SK-N-SH (cell line): Measurements from ENCODE around the gene AHNAK2. TPM values are rescaled to one million over a fixed set of nuclear protein-coding genes. Genes with fewer than 3 reads are reported as not detected.

ENCODE experiments used
- CTCF ChIA-PET: fragments of 300-600, 350-600 bp; formaldehyde crosslinking; extraction: SDS; loops from one replicate; lab custom pipeline; 2021; lab: Yijun Ruan, JAX
- POLR2A ChIA-PET: fragments of 350-600 bp; sonication (Branson Sonifier 250); formaldehyde crosslinking; extraction: SDS; loops from one replicate; lab custom pipeline; 2020; ENCODE audit warnings: antibody characterized with exemption, inconsistent platforms; lab: Yijun Ruan, JAX
- DNase-seq: peaks from one replicate; pipeline ENCODE4 v3.0.0; 2012
- H2AFZ ChIP-seq: fragments of 200-600 bp; sonication (generic); 2 replicates; pipeline ENCODE4 v1.8.1; 2016; ENCODE audit warnings: antibody characterized with exemption, mild to moderate bottlenecking, low read depth
- H3F3A ChIP-seq: fragments of 200-600 bp; sonication (generic); replicated peaks from 2 replicates; pipeline ENCODE3; 2016; ENCODE audit warnings: antibody characterized with exemption, mild to moderate bottlenecking; ENCODE audit not compliant: insufficient read depth
- H3K27ac ChIP-seq, 2 experiments: fragments of 200-500 bp in 1 of 2; fragments of 200-600 bp in 1 of 2; sonication (Bioruptor generic) in 1 of 2; sonication (generic), shearing (Covaris generic) in 1 of 2; 2 replicates each; pipeline versions ENCODE4 v1.5.1 to v1.6.1; 2014 to 2016; ENCODE audit warnings: low read depth in 2 of 2, inconsistent platforms in 1 of 2, low read length in 1 of 2, mild to moderate bottlenecking in 1 of 2, mixed read lengths in 1 of 2
- H3K27me3 ChIP-seq: fragments of 200-600 bp; sonication (generic), shearing (Covaris generic); 2 replicates; pipeline ENCODE4 v1.6.1; 2016; ENCODE audit warnings: mixed run types; ENCODE audit not compliant: insufficient read depth
- H3K36me3 ChIP-seq, 2 experiments: fragments of 200-500 bp in 1 of 2; fragments of 200-600 bp in 1 of 2; sonication (Bioruptor generic) in 1 of 2; sonication (generic) in 1 of 2; replicated peaks in 1 of 2; 2 replicates each; pipeline versions ENCODE3 to v1.5.1; 2014 to 2016; ENCODE audit warnings: low read length in 1 of 2, mild to moderate bottlenecking in 1 of 2; ENCODE audit not compliant: insufficient read depth in 2 of 2, control insufficient read depth in 1 of 2
- H3K4me1 ChIP-seq, 2 experiments: fragments of 200-500 bp in 1 of 2; fragments of 200-600 bp in 1 of 2; sonication (Bioruptor generic) in 1 of 2; sonication (generic), shearing (Covaris generic) in 1 of 2; 2 replicates each; pipeline versions ENCODE4 v1.5.1 to v1.6.1; 2014 to 2016; ENCODE audit warnings: low read depth in 1 of 2, low read length in 1 of 2, mixed run types in 1 of 2; ENCODE audit not compliant: insufficient read depth in 2 of 2, control insufficient read depth in 1 of 2
- H3K4me2 ChIP-seq: fragments of 200-600 bp; sonication (generic), shearing (Covaris generic); 2 replicates; pipeline ENCODE4 v1.6.1; 2017; ENCODE audit warnings: mixed run types
- H3K4me3 ChIP-seq, 2 experiments: fragments of 200-500 bp in 1 of 2; fragments of 200-600 bp in 1 of 2; sonication (Bioruptor generic) in 1 of 2; sonication (generic), shearing (Covaris generic) in 1 of 2; 2 replicates each; pipeline versions ENCODE4 v1.5.1 to v1.8.1; 2014 to 2016; ENCODE audit warnings: low read depth in 2 of 2, inconsistent platforms in 1 of 2, low read length in 1 of 2, mild to moderate bottlenecking in 1 of 2, mixed read lengths in 1 of 2, moderate library complexity in 1 of 2
- H3K79me2 ChIP-seq: fragments of 200-600 bp; sonication (generic); 2 replicates; pipeline ENCODE4 v1.8.1; 2017; ENCODE audit warnings: mild to moderate bottlenecking; ENCODE audit not compliant: insufficient read depth
- H3K9ac ChIP-seq: fragments of 200-600 bp; sonication (generic); 2 replicates; pipeline ENCODE4 v1.6.1; 2017; ENCODE audit warnings: mixed run types
- H3K9me2 ChIP-seq: fragments of 200-600 bp; sonication (generic); 2 replicates; pipeline ENCODE4 v1.6.1; 2017; ENCODE audit warnings: mixed run types
- H3K9me3 ChIP-seq: fragments of 200-600 bp; sonication (generic); 2 replicates; pipeline ENCODE4 v1.6.1; 2017; ENCODE audit warnings: mixed run types, mild to moderate bottlenecking, moderate library complexity
- H4K20me1 ChIP-seq: fragments of 200-600 bp; sonication (generic); 2 replicates; pipeline ENCODE4 v1.6.1; 2017; ENCODE audit warnings: mild to moderate bottlenecking, mixed run types; ENCODE audit not compliant: insufficient read depth
- FOSL2 ChIP-seq: IDR thresholded peaks from 2 replicates; pipeline ENCODE4 v1.4.0; 2012; ENCODE audit warnings: low read depth, mild to moderate bottlenecking, moderate library complexity, borderline replicate concordance
- GATA2 ChIP-seq: sonication (generic); formaldehyde crosslinking; IDR thresholded peaks from 2 replicates; pipeline ENCODE4 v1.5.0; 2020; ENCODE audit warnings: mild to moderate bottlenecking, missing genetic modification reagents
- MXI1 ChIP-seq: IDR thresholded peaks from 2 replicates; pipeline ENCODE4 v1.6.1; 2012; ENCODE audit warnings: mild to moderate bottlenecking, low read depth, low read length, improper control_type of control experiment
- NFIC ChIP-seq: IDR thresholded peaks from 2 replicates; pipeline ENCODE4 v1.4.0; 2012; ENCODE audit warnings: borderline replicate concordance
- NRF1 ChIP-seq: IDR thresholded peaks from 2 replicates; pipeline ENCODE4 v1.6.1; 2012; ENCODE audit warnings: low read depth, mild to moderate bottlenecking, low read length
- POLR2AphosphoS5 ChIP-seq: IDR thresholded peaks from 2 replicates; pipeline ENCODE4 v1.6.1; 2012; ENCODE audit warnings: low read depth, low read length
- RFX5 ChIP-seq: IDR thresholded peaks from 2 replicates; pipeline ENCODE4 v1.6.1; 2012; ENCODE audit warnings: mild to moderate bottlenecking, improper control_type of control experiment, low read length
- RXRA ChIP-seq: IDR thresholded peaks from 2 replicates; pipeline ENCODE4 v1.4.0; 2012; ENCODE audit warnings: low read depth, mild to moderate bottlenecking, borderline replicate concordance
- SIN3A ChIP-seq: IDR thresholded peaks from 2 replicates; pipeline ENCODE4 v1.6.1; 2012; ENCODE audit warnings: low read depth, mild to moderate bottlenecking, low read length, moderate library complexity, borderline replicate concordance
- TAF1 ChIP-seq: IDR thresholded peaks from 2 replicates; pipeline ENCODE4 v1.6.1; 2012; ENCODE audit warnings: low read depth, mild to moderate bottlenecking, low read length, moderate library complexity, borderline replicate concordance
- TEAD4 ChIP-seq: IDR thresholded peaks from 2 replicates; pipeline ENCODE4 v1.4.0; 2012; ENCODE audit warnings: mild to moderate bottlenecking, borderline replicate concordance; ENCODE audit not compliant: insufficient read depth
- WGBS: methylation state at CpG from one replicate; pipeline ENCODE4 v1.1.6; 2017; ENCODE audit warnings: low lambda C conversion rate; 5-methylcytosine and 5-hydroxymethylcytosine counted together
- polyA plus RNA-seq, 3 experiments: library from polyadenylated mRNA; depleted of rRNA; stranded (reverse); fragments of >200 nt; gene quantifications; 2 replicates each; pipeline ENCODE4 v1.2.3, GENCODE V29; 2012
- TF ChIP-seq, protein P1 (sequence below): IDR thresholded peaks from 2 replicates; pipeline ENCODE4 v1.6.1; 2012; ENCODE audit warnings: mild to moderate bottlenecking, low read depth, low read length, moderate library complexity
- TF ChIP-seq, protein P2 (sequence below): fragments of 150-350 bp; IDR thresholded peaks from 2 replicates; pipeline ENCODE4 v1.6.1; 2017; ENCODE audit warnings: antibody characterized with exemption, low read length, low read depth, borderline replicate concordance
- TF ChIP-seq, protein P3 (sequence below): IDR thresholded peaks from 2 replicates; pipeline ENCODE4; 2012

The AHNAK2 gene
- polyA plus RNA-seq, 1 of the 3 experiments (the other 2 are of a cell fraction): 33.5 TPM

DNA sequence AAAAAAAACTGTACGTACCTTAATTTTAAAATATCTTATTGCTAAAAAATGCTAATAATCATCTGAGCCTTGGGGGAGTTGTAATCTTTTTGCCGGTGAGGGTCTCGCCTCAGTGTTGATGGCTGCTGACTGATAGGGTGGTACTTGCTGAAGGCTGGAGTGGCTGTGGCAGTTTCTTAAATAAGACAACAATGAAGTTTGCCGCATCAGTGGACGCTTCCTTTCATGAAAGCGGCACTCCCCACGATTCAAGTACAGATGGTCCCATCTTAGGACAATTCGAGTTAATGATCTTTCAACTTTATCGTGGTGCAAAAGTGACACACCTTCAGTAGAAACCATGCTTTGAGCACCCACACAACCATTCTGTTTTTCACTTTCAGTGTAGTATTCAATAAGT lies 61.1 kb downstream of the AHNAK2 start:
- Histone ChIP-seq H3K4me3 (no peak overlapping the region), H3K9me2 (no peaks in the 10 kb centered on the region), H3K79me2 (no peaks in the 10 kb centered on the region), H3K27me3 (peaks cover 6% of the 10 kb centered on the region; the same call in 1 of the 2 replicates), H4K20me1 (no peaks in the 10 kb centered on the region), H3F3A (no peaks in the 10 kb centered on the region), H3K27ac (no peak overlapping the region), H3K36me3 (no peaks in the 10 kb centered on the region), H3K9me3 (no peaks in the 10 kb centered on the region), H3K4me2 (no peak overlapping the region), H2AFZ (no peak overlapping the region), H3K4me1 (no peaks in the 10 kb centered on the region), H3K9ac (no peak overlapping the region)
- TF ChIP-seq POLR2AphosphoS5 (no peak), RFX5 (no peak), NFIC (no peak), NRF1 (no peak), RXRA (no peak)
- TF ChIP-seq, protein P1, sequence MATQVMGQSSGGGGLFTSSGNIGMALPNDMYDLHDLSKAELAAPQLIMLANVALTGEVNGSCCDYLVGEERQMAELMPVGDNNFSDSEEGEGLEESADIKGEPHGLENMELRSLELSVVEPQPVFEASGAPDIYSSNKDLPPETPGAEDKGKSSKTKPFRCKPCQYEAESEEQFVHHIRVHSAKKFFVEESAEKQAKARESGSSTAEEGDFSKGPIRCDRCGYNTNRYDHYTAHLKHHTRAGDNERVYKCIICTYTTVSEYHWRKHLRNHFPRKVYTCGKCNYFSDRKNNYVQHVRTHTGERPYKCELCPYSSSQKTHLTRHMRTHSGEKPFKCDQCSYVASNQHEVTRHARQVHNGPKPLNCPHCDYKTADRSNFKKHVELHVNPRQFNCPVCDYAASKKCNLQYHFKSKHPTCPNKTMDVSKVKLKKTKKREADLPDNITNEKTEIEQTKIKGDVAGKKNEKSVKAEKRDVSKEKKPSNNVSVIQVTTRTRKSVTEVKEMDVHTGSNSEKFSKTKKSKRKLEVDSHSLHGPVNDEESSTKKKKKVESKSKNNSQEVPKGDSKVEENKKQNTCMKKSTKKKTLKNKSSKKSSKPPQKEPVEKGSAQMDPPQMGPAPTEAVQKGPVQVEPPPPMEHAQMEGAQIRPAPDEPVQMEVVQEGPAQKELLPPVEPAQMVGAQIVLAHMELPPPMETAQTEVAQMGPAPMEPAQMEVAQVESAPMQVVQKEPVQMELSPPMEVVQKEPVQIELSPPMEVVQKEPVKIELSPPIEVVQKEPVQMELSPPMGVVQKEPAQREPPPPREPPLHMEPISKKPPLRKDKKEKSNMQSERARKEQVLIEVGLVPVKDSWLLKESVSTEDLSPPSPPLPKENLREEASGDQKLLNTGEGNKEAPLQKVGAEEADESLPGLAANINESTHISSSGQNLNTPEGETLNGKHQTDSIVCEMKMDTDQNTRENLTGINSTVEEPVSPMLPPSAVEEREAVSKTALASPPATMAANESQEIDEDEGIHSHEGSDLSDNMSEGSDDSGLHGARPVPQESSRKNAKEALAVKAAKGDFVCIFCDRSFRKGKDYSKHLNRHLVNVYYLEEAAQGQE: no peak
- TF ChIP-seq, protein P2, sequence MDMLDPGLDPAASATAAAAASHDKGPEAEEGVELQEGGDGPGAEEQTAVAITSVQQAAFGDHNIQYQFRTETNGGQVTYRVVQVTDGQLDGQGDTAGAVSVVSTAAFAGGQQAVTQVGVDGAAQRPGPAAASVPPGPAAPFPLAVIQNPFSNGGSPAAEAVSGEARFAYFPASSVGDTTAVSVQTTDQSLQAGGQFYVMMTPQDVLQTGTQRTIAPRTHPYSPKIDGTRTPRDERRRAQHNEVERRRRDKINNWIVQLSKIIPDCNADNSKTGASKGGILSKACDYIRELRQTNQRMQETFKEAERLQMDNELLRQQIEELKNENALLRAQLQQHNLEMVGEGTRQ: no peak
- POLR2A ChIA-PET: no interaction called here
- CTCF ChIA-PET: interaction anchor here (1.3 to 1.4 kb wide), 2 partner anchors 21 to 129 kb away, joined by 4 to 9 read pairs; no protein-coding TSS in a partner anchor
- no peak for DNase-seq
- WGBS: 73% methylated on average over 9 of the region's 9 CpGs

DNA sequence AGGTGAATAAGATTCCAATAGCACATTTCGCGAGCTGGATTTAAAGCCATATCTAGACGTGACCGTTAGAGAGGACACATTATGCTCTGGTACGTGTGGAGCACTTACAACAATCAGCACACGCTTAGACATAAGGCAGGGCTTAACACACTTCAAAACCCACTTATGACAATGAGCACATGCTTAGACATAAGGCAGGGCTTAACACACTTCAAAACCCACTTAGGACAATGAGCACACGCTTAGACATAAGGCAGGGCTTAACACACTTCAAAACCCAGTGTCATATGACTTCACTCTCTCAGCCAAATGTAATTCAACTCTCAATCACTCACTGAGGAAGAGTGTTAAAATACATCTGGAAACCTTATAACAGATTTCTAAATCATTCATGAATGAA lies 64.7 kb downstream of the AHNAK2 start:
- no peak overlapping the region for H2AFZ ChIP-seq

More for the DNA sequence above, 64.7 kb downstream of the AHNAK2 start:
- WGBS: 63% methylated on average over 7 of the region's 7 CpGs
- Histone ChIP-seq H3K4me2 (no peak overlapping the region), H3K4me3 (no peak overlapping the region), H3K36me3 (no peaks in the 10 kb centered on the region), H3K4me1 (no peaks in the 10 kb centered on the region), H3K27me3 (peaks cover 6% of the 10 kb centered on the region; the same call in 1 of the 2 replicates), H3K9me2 (no peaks in the 10 kb centered on the region), H4K20me1 (no peaks in the 10 kb centered on the region), H3K9ac (no peak overlapping the region), H3K79me2 (no peaks in the 10 kb centered on the region), H3K9me3 (no peaks in the 10 kb centered on the region), H3K27ac (no peak overlapping the region), H3F3A (no peaks in the 10 kb centered on the region)
- TF ChIP-seq SIN3A (no peak), MXI1 (no peak), TAF1 (no peak), FOSL2 (no peak), RFX5 (no peak), NFIC (no peak), TEAD4 (no peak), GATA2 (CRISPR knock-in tag) (no peak)
- TF ChIP-seq, protein P3, sequence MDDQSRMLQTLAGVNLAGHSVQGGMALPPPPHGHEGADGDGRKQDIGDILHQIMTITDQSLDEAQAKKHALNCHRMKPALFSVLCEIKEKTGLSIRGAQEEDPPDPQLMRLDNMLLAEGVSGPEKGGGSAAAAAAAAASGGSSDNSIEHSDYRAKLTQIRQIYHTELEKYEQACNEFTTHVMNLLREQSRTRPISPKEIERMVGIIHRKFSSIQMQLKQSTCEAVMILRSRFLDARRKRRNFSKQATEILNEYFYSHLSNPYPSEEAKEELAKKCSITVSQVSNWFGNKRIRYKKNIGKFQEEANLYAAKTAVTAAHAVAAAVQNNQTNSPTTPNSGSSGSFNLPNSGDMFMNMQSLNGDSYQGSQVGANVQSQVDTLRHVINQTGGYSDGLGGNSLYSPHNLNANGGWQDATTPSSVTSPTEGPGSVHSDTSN: no peak
- CTCF ChIA-PET: interaction anchor here (0.9 kb wide), 2 partner anchors 17 to 1448 kb away, joined by 3 read pairs; no protein-coding TSS in a partner anchor
- no peak for DNase-seq
- POLR2A ChIA-PET: no interaction called here
